ENCODE measurements around the gene TOR4A.
"Not testable (repeated sequence)": the region's sequence is repeated elsewhere in the genome, so short reads cannot be mapped to it uniquely, and the experiment has no call there.

The TOR4A gene

DNA sequence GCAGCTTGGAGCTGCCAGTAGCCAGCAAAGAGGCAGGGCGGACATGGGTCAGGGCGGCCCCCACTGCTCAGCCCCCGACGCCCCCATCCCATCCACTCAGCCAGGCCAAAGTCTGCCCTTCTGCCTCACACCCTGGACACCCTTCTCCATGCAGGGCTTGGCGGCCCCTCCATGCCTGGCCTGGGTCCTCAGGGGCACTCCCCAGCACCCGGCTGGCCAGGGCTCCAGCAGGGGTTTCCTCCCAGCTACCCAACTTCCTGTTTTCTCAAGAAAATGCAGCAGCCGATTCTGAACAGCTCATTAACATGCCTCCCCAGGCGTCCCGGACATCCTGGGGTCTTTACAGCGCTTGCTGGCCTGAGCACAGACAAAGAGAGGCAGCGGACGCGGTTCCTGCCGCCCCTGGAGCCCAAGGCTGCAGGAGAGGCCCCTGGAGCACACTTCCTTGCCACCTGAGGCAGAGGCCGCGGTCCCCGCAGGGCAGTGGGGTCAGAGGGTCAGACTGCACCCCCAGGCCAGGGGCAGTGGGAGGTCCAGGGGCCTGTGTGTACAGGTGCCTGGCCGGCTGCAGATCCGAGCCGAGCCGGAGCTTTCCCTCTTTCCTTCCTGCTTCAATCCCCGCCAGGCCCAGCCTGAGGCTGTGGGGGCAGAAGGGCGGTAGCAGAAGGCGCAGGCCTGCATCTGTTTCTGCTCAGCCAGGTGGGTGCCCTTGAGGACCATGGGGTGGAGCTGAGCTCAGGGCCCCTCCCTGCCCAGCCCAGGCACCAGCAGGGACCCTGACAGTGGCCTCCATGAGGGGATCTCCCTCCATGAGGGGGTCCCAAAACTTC is 43.2 kb downstream of the TOR4A start:
- no peak for DNase-seq

DNA sequence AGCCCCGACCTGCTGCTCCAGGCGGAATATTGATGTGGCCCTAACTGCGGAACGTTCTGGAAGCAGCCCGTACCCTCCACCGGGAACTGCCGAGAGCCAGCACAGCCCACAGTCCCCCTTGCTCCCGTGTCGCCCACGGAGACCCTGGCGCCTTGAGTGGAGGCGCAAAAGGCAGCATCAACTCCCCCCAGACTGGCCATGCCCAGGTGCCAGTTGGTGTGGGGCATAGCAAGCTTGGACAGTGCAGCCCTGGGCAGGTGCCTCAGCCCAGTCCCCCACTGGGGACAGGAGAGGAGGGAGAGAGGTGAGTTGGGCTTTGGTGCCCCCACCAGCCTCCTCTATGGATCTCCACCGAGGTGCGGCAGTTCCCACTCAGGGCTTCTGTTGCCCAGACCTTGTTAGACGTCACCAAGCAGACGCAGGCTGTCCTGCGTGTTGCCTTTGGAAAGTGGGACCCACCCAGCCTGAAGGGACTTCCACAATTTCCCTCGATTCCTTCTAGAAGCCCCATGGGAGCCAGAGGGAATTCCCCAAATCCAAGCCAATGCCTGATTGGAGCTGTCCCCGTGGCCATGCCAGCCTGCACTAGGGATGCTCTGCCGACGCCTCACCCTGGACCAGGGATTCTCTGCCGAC is 44.3 kb downstream of the TOR4A start:
- DNase-seq, result no peak

DNA sequence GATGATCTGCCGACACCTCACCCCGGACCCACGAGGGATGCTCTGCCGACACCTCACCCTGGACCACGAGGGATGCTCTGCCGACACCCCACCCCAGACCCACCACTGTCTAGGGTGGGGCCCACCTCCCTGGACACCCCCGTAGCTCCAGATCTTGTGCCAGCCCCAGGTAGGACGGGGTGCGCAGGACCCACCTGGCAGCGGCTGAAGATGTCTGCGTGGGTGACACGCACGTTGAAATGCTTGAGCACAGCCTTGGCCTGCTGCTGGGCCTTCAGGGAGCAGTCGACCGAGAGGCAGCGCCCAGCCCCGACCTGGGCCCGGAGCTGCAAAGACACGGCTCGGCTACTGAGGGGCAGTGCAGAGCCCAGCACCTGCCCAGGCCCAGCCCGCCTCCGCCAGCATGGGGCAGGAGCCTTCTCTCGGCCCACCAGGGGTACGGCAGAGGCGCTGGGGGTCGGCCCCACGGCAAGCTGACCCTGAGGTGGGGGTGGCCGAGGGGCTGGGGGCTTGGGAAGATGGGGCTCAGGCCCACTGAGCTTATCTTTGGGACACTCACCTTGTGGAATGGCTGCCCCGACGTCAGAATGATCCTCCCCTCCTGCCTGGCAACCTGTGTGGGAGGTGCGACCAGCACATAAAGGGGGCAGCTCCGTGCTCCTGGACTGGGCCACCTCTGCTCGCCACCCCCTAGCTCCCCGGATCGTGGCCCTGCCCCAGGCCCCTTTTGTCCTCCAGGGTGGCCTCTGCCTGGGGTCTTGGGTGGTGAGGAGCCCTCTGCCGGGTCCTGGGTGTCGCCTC is 46.2 kb downstream of the TOR4A start:
- DNase-seq, result no peak

DNA sequence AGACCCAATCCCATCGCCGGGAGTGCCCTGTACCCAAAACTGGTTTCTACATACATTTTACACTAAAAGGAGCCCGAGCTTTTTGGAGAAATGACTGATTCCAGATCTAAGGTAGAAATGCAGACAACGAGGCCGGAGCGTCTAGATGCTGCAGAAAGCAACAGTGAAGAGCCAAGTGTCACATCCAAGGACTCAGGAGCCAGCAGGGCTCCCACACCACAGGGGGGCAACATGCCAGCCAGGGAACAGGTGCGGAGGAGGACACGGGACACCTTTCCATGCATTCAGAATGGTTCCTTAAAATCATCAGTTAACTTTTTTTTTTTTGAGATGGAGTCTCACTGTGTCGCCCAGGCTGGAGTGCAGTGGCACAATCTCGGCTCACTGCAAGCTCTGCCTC is 47.6 kb downstream of the TOR4A start:
- DNase-seq, result no peak

DNA sequence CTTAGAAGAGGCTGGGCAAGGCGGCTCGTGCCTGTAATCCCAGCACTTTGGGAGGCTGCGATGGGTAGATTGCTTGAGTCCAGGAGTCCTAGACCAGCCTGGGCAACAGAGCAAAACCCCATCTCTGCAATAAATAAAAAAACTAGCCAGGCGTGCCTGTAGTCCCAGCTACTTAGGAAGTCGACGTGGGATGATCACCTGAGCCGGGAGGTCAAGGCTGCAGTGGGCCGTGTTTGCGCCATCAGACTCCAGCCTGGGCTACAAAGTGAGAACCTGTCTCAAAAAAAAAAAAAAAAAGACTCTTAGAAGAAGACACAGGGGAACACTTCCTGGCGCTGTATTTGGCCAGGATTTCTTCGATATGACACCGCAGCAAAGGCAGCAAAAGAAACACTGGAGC is 48.3 kb downstream of the TOR4A start:
- no peak for DNase-seq

DNA sequence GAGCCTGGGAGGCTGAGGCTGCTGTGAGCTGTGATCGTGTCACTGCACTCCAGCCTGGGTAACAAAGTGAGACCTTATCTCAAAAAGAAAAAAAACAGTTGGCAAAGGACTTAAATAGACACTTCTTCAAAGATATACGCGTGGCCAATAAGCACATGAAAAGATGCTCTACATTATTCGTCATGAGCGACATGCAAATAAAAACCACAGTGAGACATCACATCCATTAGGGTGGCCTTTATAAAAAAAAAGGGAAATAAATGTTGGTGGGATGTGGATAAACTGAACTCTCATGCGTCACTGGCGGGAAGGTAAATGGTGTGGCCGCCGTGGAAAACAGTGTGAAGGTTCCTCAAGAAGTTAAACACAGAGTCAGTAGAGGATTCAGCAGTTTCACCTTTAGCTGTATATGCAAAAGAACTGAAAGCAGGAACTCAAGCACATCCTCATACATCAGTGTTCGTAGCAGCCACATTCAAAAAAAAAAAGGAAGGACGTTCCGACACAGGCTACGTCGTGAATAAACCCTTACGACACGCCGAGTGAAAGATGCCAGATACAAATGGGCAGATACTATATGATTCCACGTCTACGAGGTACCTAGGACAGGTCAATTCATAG is 49.0 kb downstream of the TOR4A start:
- no peak for DNase-seq

DNA sequence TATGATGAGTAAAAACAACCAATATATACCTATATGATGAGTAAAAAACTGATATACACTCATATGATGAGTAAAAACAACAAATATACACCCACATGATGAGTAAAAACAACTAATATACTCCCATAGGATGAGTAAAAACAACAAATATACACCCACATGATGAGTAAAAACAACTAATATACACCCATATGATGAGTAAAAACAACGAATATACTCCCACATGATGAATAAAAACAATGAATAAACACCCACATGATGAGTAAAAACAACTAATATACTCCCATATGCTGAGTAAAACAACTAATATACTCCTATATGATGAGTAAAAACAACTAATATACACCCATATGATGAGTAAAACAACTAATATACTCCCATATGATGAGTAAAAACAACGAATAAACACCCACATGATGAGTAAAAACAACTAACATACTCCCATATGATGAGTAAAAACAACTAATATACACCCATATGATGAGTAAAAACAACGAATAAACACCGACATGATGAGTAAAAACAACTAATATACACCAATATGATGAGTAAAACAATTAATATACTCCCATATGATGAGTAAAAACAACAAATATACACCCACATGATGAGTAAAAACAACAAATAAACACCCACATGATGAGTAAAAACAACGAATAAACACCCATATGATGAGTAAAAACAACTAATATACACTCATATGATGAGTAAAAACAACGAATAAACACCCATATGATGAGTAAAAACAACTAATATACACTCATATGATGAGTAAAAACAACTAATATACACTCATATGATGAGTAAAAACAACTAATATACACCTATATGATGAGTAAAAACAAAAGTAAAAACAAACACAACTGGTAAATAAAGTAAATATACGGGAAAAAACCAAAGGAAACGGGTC is 50.4 kb downstream of the TOR4A start:
- not testable (repeated sequence) for DNase-seq

DNA sequence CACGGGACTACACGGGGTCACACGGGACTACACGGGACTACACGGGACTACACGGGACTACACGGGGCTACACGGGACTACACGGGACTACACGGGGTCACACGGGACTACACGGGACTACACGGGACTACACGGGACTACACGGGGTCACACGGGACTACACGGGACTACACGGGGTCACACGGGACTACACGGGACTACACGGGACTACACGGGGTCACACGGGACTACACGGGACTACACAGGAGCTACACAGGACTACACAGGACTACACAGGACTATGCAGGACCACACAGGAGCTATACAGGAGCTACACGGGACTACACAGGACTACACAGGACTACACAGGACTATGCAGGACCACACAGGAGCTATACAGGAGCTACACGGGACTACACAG is 52.1 kb downstream of the TOR4A start:
- not testable (repeated sequence) for DNase-seq

DNA sequence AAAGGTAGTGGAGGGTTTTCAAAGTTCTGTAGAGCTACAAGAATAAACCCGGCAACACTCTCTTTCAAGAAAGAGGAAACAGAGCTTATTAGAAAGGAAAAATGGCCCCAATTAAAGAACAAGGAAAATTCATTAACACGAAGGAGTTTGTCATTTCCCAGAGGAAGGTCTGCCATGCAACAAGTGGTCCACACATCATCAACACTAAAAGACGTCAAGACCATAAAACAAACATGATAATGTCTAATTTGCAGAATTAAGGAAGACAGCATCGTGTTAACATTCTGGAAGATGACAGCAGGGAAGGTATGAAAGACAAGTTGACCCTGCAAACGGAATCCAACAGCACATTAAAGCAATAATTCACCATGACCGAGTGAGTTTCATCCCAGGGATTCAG is 53.2 kb downstream of the TOR4A start:
- no peak for DNase-seq

DNA sequence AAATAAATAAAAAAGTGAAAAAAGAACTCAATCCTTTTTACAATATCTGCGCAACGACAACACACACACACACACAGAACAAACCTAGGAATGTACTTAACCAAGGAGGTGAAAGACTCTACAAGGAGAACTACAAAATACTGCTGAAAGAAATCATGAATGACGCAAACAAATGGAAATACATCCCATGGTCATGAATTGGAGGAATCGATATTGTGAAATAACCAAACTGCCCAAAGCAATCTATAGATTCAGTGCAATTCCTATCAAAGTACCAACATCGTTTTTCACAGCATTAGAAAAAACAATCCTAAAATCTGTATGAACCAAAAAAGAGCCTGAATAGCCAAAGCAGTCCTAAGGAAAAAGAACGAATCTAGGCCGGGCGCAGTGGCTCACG is 54.4 kb downstream of the TOR4A start:
- no peak for DNase-seq
